GM21390 (cell line): ENCODE measurements around the gene AP1S2.

Experiments
- ATAC-seq: cut with Tn5 transposase; IDR thresholded peaks from one replicate; pipeline ENCODE4 v1.9.1; 2021; ENCODE audit not compliant: unreplicated experiment

AP1S2 gene

DNA sequence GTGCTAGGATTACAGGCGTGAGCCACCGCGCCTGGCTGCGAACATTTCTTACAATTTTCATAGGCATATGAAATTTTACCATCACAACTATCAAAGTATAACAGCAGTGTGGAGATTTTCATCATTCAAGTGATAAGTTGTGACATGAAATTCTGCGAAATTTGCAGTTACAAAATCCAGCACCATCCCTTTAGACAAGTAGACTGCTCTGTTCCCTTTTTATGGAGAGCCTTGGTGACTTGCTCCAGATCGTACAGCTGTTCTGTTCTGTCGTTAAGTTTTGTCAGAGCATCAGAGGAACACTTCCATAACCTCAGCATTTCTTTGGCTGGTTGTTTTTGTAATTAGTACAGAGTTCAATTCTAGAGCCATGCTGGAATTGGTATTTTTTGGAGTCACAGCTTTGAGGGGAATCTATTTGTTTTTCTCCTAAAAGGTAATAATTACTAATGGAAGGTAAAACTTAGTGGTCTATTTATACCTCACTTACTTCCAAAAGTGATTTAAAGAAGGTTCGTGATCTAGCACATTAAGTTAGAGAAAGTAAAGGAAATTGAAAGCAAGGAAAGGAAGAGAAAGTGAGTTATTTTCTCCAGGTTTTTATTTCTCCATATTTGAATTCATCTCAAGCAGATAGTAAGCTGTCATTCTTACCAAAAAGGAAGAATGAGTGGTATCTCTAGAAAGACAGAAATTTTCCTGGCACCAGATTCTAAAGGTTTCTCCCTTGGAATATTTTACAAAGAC, 42.2 kb downstream of the AP1S2 start:
- no peak for ATAC-seq

- ATAC-seq = no peak
Measured at GRCh38 chrX:15808254-15808653, 46.4 kb downstream of the AP1S2 start.

- ATAC-seq = no peak
Measured at GRCh38 chrX:15804563-15804962, 50.0 kb downstream of the AP1S2 start.

GRCh38 chrX:15797707-15798106, 56.9 kb downstream of the AP1S2 start:
- no peak for ATAC-seq

DNA sequence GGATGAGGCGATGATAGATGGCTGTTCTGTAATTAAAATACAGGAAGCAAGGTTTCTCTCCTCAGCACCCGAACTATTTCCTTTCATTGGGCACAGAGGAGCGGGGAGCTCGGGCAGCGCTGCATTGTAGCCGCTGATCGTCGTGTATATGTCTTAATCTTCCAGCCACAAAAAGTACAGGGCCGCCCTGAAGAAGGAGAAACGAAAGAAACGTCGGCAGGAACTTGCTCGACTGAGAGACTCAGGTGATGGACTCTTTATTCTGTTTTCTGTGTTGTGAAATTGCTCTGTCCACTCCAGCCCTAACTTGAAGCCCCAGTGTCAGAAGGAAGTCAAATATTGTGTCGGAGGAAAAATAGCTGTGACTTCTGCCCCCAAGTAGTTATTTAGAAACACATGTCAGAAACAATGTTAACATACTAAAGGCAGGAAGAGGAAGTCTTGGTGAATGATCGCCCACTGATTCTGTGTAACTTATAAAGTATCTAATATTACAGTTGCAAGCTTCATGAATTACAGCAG, 63.8 kb downstream of the AP1S2 start:
- ATAC-seq = peak; percentile 39

DNA sequence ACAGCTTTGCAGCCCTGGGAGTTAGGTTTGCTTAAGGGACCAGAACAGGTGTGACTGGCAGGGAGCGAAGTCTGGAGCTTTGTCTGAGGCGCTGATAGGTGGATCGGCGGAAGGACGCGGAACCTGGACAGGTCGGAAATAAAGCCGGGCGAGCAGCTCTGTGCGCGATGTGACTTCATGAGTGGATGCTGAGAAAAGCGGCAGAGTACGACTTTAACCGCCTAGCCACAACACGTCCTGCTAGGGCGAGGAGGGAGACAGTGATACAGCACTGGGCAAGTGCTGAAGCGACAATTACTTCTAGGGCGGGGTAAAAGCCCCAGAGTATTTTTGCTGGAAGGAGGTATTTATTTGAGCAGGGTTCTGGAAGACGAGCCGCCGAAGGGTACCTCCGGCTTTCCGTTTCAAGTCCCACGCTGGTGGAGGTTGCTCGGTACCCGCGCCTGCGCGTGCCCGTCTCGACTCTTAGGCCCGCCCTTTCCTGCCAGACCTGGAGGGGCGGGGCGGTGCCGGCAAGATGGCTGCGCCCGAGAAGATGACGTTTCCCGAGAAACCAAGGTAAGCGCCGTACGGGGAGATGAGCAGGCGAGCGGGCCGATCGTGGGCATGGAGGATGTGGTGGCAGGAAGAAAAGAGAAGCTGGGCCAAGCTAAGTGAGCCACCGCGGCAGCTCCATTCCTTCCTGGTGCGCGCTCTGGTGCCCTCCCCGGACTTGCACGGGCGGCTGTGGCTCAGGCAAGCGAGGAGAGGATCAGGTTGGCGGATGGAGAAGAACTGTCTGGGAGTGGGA, 64.4 kb downstream of the AP1S2 start, which contains the start of gene ZRSR2:
Gene ZRSR2, plus strand, starts transcription at position 506 of the 790 bp plus-strand sequence. Its CDS starts 12 bp downstream, at position 518.
- peak; percentile 92 for ATAC-seq

GRCh38 chrX:15786915-15787314, 67.7 kb downstream of the AP1S2 start:
- ATAC-seq = no peak

DNA sequence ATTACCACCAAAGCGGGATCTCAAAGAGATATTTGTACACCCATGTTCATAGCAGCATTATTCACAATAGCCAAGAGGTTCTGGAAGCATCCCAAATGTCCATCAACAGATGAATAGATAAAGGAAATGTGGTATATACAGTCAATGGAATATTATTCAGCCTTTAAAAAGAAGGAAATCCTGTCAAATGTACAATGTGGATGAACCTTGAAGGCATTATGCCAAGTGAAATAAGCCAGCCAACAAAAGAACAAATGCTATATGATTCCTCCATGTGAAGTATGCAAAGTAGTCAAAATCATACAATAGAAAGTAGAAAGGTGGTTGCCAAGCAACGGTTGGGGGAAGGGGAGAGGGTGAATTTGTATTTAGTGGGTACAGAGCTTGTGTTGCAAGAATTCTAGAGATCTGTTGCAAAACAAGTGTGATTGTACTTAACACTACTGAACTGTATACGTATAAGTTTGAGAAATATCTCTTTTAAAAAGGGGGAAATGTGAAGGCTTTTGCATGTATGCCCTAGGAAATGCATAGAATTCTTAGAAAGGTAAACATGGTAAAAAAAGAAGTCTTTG, 69.3 kb downstream of the AP1S2 start:
- ATAC-seq = no peak

GRCh38 chrX:15781961-15782699, 72.5 kb downstream of the AP1S2 start:
- peak; percentile 89 for ATAC-seq
